GM12872 (cell line): ENCODE results near the gene INTS6L.

Experiments used
- TF ChIP-seq, protein P1 (sequence below): IDR thresholded peaks from 3 replicates; pipeline ENCODE4 v1.5.1; 2011; ENCODE audit warnings: low read depth, mild to moderate bottlenecking, low read length, moderate library complexity; ENCODE audit not compliant: insufficient read depth

The INTS6L gene

DNA sequence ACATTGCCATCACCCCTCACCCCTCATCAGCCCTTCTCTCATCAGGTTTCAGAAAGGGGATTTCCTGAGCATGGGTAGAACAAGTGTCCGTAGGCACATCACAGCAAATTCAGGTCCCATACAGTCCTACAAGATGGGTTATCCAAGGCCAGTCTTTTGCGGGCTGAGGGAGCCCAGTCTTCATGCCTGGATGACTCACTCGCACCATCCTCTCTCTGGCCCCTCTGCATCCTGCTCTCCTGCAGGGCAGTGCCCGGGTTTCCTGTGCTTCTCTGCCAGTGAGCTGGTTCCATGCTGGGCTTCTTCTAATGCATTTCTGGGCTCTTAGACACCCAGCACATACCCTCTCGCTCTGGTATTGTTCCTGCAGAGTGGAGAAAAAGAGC is 7.3 kb upstream of the INTS6L start:
- TF ChIP-seq, protein P1, sequence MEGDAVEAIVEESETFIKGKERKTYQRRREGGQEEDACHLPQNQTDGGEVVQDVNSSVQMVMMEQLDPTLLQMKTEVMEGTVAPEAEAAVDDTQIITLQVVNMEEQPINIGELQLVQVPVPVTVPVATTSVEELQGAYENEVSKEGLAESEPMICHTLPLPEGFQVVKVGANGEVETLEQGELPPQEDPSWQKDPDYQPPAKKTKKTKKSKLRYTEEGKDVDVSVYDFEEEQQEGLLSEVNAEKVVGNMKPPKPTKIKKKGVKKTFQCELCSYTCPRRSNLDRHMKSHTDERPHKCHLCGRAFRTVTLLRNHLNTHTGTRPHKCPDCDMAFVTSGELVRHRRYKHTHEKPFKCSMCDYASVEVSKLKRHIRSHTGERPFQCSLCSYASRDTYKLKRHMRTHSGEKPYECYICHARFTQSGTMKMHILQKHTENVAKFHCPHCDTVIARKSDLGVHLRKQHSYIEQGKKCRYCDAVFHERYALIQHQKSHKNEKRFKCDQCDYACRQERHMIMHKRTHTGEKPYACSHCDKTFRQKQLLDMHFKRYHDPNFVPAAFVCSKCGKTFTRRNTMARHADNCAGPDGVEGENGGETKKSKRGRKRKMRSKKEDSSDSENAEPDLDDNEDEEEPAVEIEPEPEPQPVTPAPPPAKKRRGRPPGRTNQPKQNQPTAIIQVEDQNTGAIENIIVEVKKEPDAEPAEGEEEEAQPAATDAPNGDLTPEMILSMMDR: no peak

DNA sequence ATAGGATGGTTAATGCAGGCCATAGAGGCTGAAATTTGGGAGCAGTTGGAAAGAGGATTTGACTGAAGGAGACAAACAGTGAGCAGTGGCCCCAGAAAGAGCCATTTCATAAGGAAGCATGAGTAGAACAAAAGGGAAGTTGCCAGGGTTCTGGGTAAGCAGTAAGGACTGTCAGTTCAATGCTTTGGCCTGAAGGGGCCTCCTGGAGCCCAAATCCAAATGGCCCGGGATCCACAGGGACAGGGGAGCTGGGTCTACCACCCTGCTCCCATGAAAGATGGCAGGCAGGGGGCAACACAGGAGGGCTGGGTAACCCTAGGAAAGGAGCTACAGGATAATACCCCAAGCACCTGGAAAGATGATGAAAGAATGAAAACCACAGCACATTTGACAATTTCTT is 4.1 kb upstream of the INTS6L start:
- TF ChIP-seq, protein P1: 0 out of 3 replicates have a peak, but pooled peaks have one; percentile 11

DNA sequence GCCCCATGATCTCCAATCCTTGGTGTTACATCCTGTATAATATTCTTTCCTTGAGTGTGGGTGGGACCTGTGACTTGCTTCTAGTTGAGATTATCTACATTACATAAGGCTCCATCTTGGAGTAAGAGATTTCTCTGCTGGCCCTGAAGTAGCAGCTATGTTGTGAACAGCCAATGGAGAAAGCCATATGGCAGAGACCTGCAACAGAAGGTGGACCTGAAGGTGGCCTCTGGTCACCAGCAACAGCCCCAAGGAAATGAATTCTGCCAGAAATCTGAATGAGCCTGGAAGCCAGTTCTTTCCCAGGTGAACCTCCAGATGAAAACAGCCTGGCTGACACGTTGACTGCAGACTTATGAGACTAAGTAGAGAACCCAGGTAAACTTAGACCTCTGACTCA is 2.3 kb upstream of the INTS6L start:
- TF ChIP-seq, protein P1: no peak

- TF ChIP-seq, protein P1: no peak
Observed at GRCh38 chrX:135520022-135520552, 373 bp upstream of the INTS6L start.

DNA sequence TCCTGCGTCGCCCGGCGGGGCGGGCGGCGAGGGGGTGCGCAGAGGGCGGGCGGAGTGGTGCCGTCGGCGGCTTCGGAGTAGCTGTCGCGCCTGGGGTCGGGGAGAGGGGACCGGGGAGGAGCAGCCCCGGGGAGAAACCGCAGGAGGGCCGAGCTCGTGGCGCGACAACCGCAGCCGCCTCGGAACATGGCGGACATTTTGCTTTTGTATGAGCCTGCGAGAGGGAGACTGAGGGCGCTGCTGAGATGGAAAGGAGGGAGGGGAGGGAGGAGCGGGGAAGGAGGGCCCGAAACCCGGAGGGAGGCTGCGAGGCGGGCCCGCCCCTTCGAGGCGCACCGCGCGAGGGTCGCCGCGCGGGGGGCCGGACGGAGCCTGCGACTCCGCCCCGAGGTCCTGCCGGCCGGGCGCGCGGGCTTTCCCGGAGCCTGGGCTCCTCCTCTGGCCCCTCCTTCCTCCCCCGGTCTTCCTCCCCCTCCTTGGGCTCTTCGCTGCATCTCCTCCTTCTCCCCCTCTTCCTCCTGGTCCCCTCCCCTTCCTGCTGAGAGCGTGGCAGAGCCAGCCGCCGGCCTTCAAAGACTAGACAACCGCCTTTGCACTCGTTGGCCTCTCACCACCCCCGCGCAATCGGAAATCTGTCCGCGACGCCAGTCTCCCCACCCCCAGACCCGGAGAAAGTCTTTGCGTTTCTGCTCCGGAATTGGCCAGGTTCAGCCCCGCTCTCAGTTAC is 1.1 kb downstream of the INTS6L start:
- TF ChIP-seq, protein P1: no peak

GRCh38 chrX:135522132-135522530 is 1.7 kb downstream of the INTS6L start:
- TF ChIP-seq, protein P1: no peak

DNA sequence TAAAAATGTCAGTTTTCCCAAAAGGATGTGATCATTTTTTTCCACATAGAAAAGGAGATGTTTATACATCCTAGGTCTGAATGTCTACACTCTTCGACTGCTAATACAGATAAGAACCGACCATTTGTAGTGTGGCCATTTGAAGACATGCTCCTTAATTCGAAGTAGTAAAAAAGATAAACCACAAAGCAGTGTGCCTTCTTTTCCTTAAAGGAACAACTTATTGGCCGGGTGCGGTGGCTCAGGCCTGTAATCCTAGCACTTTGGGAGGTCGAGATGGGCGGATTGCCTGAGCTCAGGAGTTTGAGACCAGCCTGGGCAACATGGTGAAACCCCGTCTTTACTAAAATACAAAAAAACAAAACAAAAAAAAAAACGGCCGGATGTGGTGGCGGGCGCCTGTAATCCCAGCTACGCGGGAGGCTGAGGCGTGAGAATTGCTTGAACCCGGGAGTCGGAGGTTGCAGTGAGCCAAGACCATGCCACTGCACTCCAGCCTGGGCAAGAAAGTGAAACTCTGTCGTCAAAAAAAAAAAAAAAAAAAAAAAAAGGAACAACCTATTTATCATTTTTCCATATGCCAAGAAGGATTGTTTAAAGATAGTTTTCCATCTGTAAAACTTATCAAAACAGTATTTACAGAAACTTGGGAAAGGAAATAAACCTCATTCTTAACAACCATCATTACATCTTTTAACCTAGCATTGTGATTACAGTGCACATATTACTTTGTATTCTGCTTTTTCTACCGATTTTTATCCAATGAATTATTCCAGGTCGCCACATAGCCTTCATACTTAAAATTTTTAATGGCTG is 2.6 kb downstream of the INTS6L start:
- TF ChIP-seq, protein P1: no peak
